Skeletal muscle tissue (tissue), 4 donors: ENCODE results near the gene ZBTB14. TPM values are rescaled to one million over a fixed set of nuclear protein-coding genes. Genes with fewer than 3 reads are reported as not detected.

Source experiments
- H3K27ac ChIP-seq: one replicate; pipeline ENCODE4 v1.7.0; 2013; ENCODE audit warnings: mild to moderate bottlenecking, low read depth, low read length, inconsistent platforms
- H3K27me3 ChIP-seq, 3 donors: one replicate each; pipeline ENCODE4 v1.7.0; 2013; ENCODE audit warnings: low read length in 3 of 3; ENCODE audit not compliant: control insufficient read depth in 3 of 3, insufficient read depth in 3 of 3
- H3K36me3 ChIP-seq, 3 donors: one replicate each; pipeline ENCODE4 v1.7.0; 2013; ENCODE audit warnings: low read length in 3 of 3; ENCODE audit not compliant: control insufficient read depth in 3 of 3, insufficient read depth in 3 of 3
- H3K4me1 ChIP-seq, 3 donors: one replicate each; pipeline ENCODE4 v1.7.0; 2013; ENCODE audit warnings: low read length in 3 of 3, mild to moderate bottlenecking in 3 of 3; ENCODE audit not compliant: control insufficient read depth in 3 of 3, insufficient read depth in 3 of 3
- H3K4me3 ChIP-seq, 3 donors: one replicate each; pipeline ENCODE4 v1.7.0; 2013; ENCODE audit warnings: low read length in 3 of 3
- H3K9ac ChIP-seq, 3 donors: one replicate each; pipeline ENCODE4 v1.7.0; 2013; ENCODE audit warnings: low read length in 3 of 3, mild to moderate bottlenecking in 3 of 3, moderate library complexity in 2 of 3, low read depth in 1 of 3
- H3K9me3 ChIP-seq, 3 donors: one replicate each; pipeline ENCODE4 v1.7.0; 2013; ENCODE audit warnings: low read length in 3 of 3; ENCODE audit not compliant: control insufficient read depth in 3 of 3
- total RNA-seq: library from RNA; depleted of rRNA; stranded (reverse); fragments of >200 nt; gene quantifications from one replicate; pipeline ENCODE4 v1.2.3, GENCODE V29; 2014
- donor health status: Osteomylitis.

The ZBTB14 gene
- total RNA-seq, 1 donor from 2014 or later: 6.8 TPM

GRCh38 chr18:5253910-5254309 is 41.6 kb downstream of the ZBTB14 start:
- no peak overlapping the region for H3K27ac ChIP-seq
- no peaks in the 10 kb centered on the region for H3K9me3 ChIP-seq
- H3K4me1 ChIP-seq: no peaks in the 10 kb centered on the region
- no peak overlapping the region for H3K9ac ChIP-seq
- no peaks in the 10 kb centered on the region for H3K36me3 ChIP-seq
- H3K27me3 ChIP-seq: peaks cover 0 to 2% (median 0%) of the 10 kb centered on the region in 3 donors
- no peak overlapping the region for H3K4me3 ChIP-seq

- H3K27ac ChIP-seq: no peak overlapping the region
- H3K27me3 ChIP-seq: no peaks in the 10 kb centered on the region
- no peak overlapping the region for H3K4me3 ChIP-seq
- H3K4me1 ChIP-seq: no peaks in the 10 kb centered on the region
- H3K9ac ChIP-seq: no peak overlapping the region
- no peaks in the 10 kb centered on the region for H3K9me3 ChIP-seq
- H3K36me3 ChIP-seq: no peaks in the 10 kb centered on the region
Measured at GRCh38 chr18:5251117-5251516, 44.4 kb downstream of the ZBTB14 start.

GRCh38 chr18:5250603-5251002 is 44.9 kb downstream of the ZBTB14 start:
- Histone ChIP-seq H3K36me3 (no peaks in the 10 kb centered on the region), H3K9ac (no peak overlapping the region), H3K4me1 (no peaks in the 10 kb centered on the region), H3K27me3 (no peaks in the 10 kb centered on the region), H3K9me3 (no peaks in the 10 kb centered on the region), H3K4me3 (no peak overlapping the region), H3K27ac (no peak overlapping the region)

- Histone ChIP-seq H3K9me3 (no peaks in the 10 kb centered on the region), H3K4me1 (peaks cover 10 to 12% (median 11%) of the 10 kb centered on the region in 3 donors), H3K9ac (no peak overlapping the region), H3K27me3 (no peaks in the 10 kb centered on the region), H3K4me3 (no peak overlapping the region), H3K27ac (no peak overlapping the region), H3K36me3 (peaks cover 11 to 19% (median 13%) of the 10 kb centered on the region in 3 donors)
Measured at GRCh38 chr18:5244941-5245340, 50.6 kb downstream of the ZBTB14 start.

GRCh38 chr18:5239447-5239846 is 56.1 kb downstream of the ZBTB14 start:
- Histone ChIP-seq H3K9ac (peak overlapping the region; percentile 93 to 97 (median 94)), H3K27me3 (no peaks in the 10 kb centered on the region), H3K36me3 (peaks cover 11 to 18% (median 13%) of the 10 kb centered on the region in 3 donors), H3K27ac (no peak overlapping the region), H3K9me3 (no peaks in the 10 kb centered on the region), H3K4me1 (peaks cover 18 to 26% (median 18%) of the 10 kb centered on the region in 3 donors), H3K4me3 (peak overlapping the region; percentile 73 to 96 (median 96))

Other genes with a start within 250 kb of the ZBTB14 start
- not detected for gene AKAIN1, start 98.5 kb downstream of the ZBTB14 start, total RNA-seq
- 79.9 TPM for gene EPB41L3, start 248.3 kb upstream of the ZBTB14 start, total RNA-seq